ENCODE data around the gene PTPRG. TPM values are rescaled to one million over a fixed set of nuclear protein-coding genes. Genes with fewer than 3 reads are reported as not detected.

PTPRG gene
- total RNA-seq, 1 donor from 2014 or later: 39.6 TPM

GRCh38 chr3:61684386-61684785, 123.0 kb downstream of the PTPRG start:
- Mint-ChIP-seq H3K36me3 (ENCODE audit: low read depth, unreplicated experiment) (no peaks in the 10 kb centered on the region), H3K4me3 (ENCODE audit: unreplicated experiment) (no peak overlapping the region), H3K27me3 (ENCODE audit: low read depth, unreplicated experiment) (no peaks in the 10 kb centered on the region), H3K9me3 (ENCODE audit: unreplicated experiment) (peaks cover 1% of the 10 kb centered on the region), H3K27ac (ENCODE audit: unreplicated experiment) (no peak overlapping the region), H3K4me1 (ENCODE audit: low read depth, unreplicated experiment) (peaks cover 28% of the 10 kb centered on the region)
- Histone ChIP-seq H3K79me2 (ENCODE audit: insufficient read depth, low read length) (peaks cover 22% of the 10 kb centered on the region), H3K9ac (ENCODE audit: low read length) (no peak overlapping the region), H3K27ac (ENCODE audit: low read depth, low read length) (no peak overlapping the region), H3K27me3 (ENCODE audit: insufficient read depth, low read length) (no peaks in the 10 kb centered on the region), H3K4me1 (ENCODE audit: insufficient read depth, low read length) (peaks cover 5% of the 10 kb centered on the region), H2AFZ (ENCODE audit: low read depth, low read length) (no peak overlapping the region), H3K4me3 (ENCODE audit: insufficient read depth, low read depth, low read length) (no peak overlapping the region), H4K20me1 (ENCODE audit: insufficient read depth, low read length) (peaks cover 76% of the 10 kb centered on the region), H3K9me3 (ENCODE audit: insufficient read depth, low read depth, low read length) (no peaks in the 10 kb centered on the region), H3K4me2 (ENCODE audit: low read length) (no peak overlapping the region), H3K36me3 (ENCODE audit: insufficient read depth, low read length) (no peaks in the 10 kb centered on the region)
- FAIRE-seq (no peak), DNase-seq (ENCODE audit: low read depth) (no peak)
- TF ChIP-seq CTCF (IDR thresholded peaks at IDR 0.05; ENCODE audit: insufficient read depth, low read depth, low read length) (no peak), EZH2 (IDR thresholded peaks at IDR 0.05; ENCODE audit: insufficient read depth, low read length) (no peak)

- Mint-ChIP-seq H3K4me3 (ENCODE audit: unreplicated experiment) (no peak overlapping the region), H3K27ac (ENCODE audit: unreplicated experiment) (no peak overlapping the region), H3K36me3 (ENCODE audit: low read depth, unreplicated experiment) (no peaks in the 10 kb centered on the region), H3K4me1 (ENCODE audit: low read depth, unreplicated experiment) (peaks cover 23% of the 10 kb centered on the region), H3K9me3 (ENCODE audit: unreplicated experiment) (peaks cover 1% of the 10 kb centered on the region), H3K27me3 (ENCODE audit: low read depth, unreplicated experiment) (no peaks in the 10 kb centered on the region)
- no peak for TF ChIP-seq EZH2 (IDR thresholded peaks at IDR 0.05; ENCODE audit: insufficient read depth, low read length)
- TF ChIP-seq CTCF (IDR thresholded peaks at IDR 0.05; ENCODE audit: insufficient read depth, low read depth, low read length): no peak
- DNase-seq (ENCODE audit: low read depth) (no peak), FAIRE-seq (no peak)
- Histone ChIP-seq H4K20me1 (ENCODE audit: insufficient read depth, low read length) (peaks cover 77% of the 10 kb centered on the region), H3K4me3 (ENCODE audit: insufficient read depth, low read depth, low read length) (no peak overlapping the region), H3K9me3 (ENCODE audit: insufficient read depth, low read depth, low read length) (no peaks in the 10 kb centered on the region), H3K27ac (ENCODE audit: low read depth, low read length) (no peak overlapping the region), H3K27me3 (ENCODE audit: insufficient read depth, low read length) (no peaks in the 10 kb centered on the region), H3K4me2 (ENCODE audit: low read length) (no peak overlapping the region), H3K4me1 (ENCODE audit: insufficient read depth, low read length) (peaks cover 5% of the 10 kb centered on the region), H3K79me2 (ENCODE audit: insufficient read depth, low read length) (peaks cover 22% of the 10 kb centered on the region), H3K36me3 (ENCODE audit: insufficient read depth, low read length) (no peaks in the 10 kb centered on the region), H2AFZ (ENCODE audit: low read depth, low read length) (no peak overlapping the region), H3K9ac (ENCODE audit: low read length) (no peak overlapping the region)
Measured at GRCh38 chr3:61685755-61686154, 124.4 kb downstream of the PTPRG start.

- H3K9me3 Mint-ChIP-seq (ENCODE audit: unreplicated experiment): peaks cover 1% of the 10 kb centered on the region
- no peak overlapping the region for H3K27ac ChIP-seq (ENCODE audit: low read depth, low read length)
- H3K9ac ChIP-seq (ENCODE audit: low read length): no peak overlapping the region
- DNase-seq (ENCODE audit: low read depth) (no peak), FAIRE-seq (no peak)
- H3K79me2 ChIP-seq (ENCODE audit: insufficient read depth, low read length): peaks cover 22% of the 10 kb centered on the region
- H3K36me3 Mint-ChIP-seq (ENCODE audit: low read depth, unreplicated experiment): no peaks in the 10 kb centered on the region
- no peak overlapping the region for H2AFZ ChIP-seq (ENCODE audit: low read depth, low read length)
- H4K20me1 ChIP-seq (ENCODE audit: insufficient read depth, low read length): peaks cover 73% of the 10 kb centered on the region
- H3K4me2 ChIP-seq (ENCODE audit: low read length): no peak overlapping the region
- no peak overlapping the region for H3K4me3 ChIP-seq (ENCODE audit: insufficient read depth, low read depth, low read length)
- H3K4me3 Mint-ChIP-seq (ENCODE audit: unreplicated experiment): no peak overlapping the region
- no peaks in the 10 kb centered on the region for H3K9me3 ChIP-seq (ENCODE audit: insufficient read depth, low read depth, low read length)
- TF ChIP-seq CTCF (IDR thresholded peaks at IDR 0.05; ENCODE audit: insufficient read depth, low read depth, low read length): no peak
- TF ChIP-seq EZH2 (IDR thresholded peaks at IDR 0.05; ENCODE audit: insufficient read depth, low read length): no peak
- no peak overlapping the region for H3K27ac Mint-ChIP-seq (ENCODE audit: unreplicated experiment)
- H3K36me3 ChIP-seq (ENCODE audit: insufficient read depth, low read length): no peaks in the 10 kb centered on the region
- peaks cover 22% of the 10 kb centered on the region for H3K4me1 Mint-ChIP-seq (ENCODE audit: low read depth, unreplicated experiment)
- H3K27me3 ChIP-seq (ENCODE audit: insufficient read depth, low read length): no peaks in the 10 kb centered on the region
- no peaks in the 10 kb centered on the region for H3K27me3 Mint-ChIP-seq (ENCODE audit: low read depth, unreplicated experiment)
- peaks cover 5% of the 10 kb centered on the region for H3K4me1 ChIP-seq (ENCODE audit: insufficient read depth, low read length)
Measured at GRCh38 chr3:61686228-61686648, 124.9 kb downstream of the PTPRG start.
